Activated CD4-positive, alpha-beta T cell treated with anti-CD3 and anti-CD28 coated beads, Interleukin-2, amount 50 U/mL, for 48 hours (primary cell): Measurements from ENCODE around the gene WASHC2A.
"Not testable (repeated sequence)": the region's sequence is repeated elsewhere in the genome, so short reads cannot be mapped to it uniquely, and the experiment has no call there.

ENCODE experiments used
- DNase-seq, 2 experiments: peaks; one replicate each; pipeline ENCODE4 v3.0.0-alpha.2; 2020

Gene WASHC2A

GRCh38 chr10:50075139-50075538, 7.4 kb downstream of the WASHC2A start:
- DNase-seq: not testable (repeated sequence)

DNA sequence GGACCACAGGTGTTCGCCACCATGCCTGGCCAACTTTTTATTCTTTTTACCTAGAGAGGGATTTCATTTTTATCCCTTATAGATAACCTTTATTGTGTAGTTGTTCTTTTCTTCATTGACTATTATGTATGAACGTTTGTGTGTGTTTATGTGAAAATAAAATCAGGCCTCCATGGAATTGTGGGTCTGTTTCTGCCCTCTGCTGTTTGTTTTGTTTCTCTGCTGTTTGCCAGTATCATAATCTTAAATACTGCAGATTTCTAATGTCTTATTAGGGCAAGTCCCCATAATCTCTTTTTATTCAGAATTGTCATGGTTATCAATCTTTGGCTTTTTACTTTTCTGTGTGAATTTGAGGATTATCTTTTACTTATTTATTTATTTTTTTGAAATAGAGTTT, 7.8 kb downstream of the WASHC2A start:
- DNase-seq: not testable (repeated sequence)

GRCh38 chr10:50091304-50091703, 23.6 kb downstream of the WASHC2A start:
- DNase-seq: not testable (repeated sequence)

DNA sequence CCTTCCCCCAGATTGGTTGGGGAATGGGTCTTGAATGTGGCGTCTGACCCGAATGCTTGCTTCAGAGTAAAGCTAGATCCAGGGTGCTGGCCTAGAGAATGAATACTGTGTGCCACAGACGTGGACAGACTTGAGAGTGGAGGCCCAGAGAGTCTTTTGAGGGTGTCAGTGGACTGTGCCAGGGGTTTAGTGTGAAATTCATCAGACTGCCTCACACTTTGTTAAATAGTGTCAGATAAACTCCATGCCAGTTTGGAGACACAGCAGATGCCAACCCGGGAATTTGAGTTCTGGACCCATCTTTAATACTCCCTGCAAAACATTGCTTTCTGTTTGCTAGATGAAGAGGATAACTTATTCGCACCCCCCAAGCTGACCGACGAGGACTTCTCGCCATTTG, 25.2 kb downstream of the WASHC2A start:
- DNase-seq: not testable (repeated sequence)

- not testable (repeated sequence) for DNase-seq
These were observed 26.9 kb downstream of the WASHC2A start for GRCh38 chr10:50094630-50095029.

DNA sequence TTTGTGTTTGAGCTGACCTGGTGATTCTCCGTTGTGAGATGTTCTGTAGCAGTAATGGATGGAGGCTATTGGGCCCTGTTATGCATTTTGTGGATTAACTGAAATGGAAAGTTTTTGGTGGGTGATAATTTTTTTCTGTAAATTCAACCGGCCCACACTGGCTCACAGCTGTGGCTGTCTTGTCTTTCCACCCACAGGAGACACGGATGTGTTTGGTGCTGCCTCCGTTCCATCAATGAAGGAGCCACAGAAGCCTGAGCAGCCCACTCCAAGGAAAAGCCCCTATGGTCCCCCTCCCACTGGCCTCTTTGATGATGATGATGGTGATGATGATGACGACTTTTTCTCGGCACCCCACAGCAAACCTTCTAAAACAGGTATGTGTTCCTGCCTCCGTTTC, 27.6 kb downstream of the WASHC2A start:
- not testable (repeated sequence) for DNase-seq

- not testable (repeated sequence) for DNase-seq
These were observed 29.0 kb downstream of the WASHC2A start for GRCh38 chr10:50096722-50097121.

DNA sequence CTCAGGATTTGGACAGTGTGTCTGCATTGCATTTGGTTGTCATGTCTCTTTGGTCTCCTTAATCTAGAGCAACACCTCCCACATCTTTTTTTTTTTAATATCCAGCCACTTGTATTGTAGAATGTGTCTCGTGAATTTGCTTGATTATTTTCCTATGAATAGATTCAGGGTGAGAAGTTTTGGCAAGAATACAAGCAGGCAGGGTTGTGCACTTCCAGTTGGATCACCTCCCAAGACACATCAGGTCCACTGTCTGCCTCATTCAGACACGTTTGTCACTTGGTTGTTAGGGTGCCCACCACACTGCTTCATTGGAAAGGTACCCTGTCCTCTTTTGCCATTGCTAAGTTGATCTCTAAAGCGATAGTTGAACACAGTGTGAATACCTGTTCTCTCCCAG, 30.9 kb downstream of the WASHC2A start:
- DNase-seq: not testable (repeated sequence)

DNA sequence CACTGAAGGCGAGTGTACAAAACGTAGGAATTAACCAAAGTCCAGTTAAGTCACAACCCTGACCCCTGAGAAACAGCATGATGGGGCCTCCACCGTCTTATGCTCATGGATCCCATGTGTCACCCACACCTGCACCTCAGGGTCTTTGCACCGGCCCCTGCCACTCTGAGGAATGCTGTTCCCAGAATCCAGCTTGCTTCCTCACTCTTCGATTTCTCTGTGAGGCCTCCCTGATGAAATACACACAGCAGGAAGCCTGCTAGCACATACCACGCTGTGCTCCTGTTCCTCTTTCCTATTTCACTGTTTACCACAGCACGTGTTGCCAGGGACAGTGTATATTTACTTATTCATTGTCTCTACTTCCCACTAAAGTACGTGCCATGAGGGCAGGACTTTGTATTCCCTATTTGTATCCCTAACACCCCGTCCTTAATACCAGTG, 33.4 kb downstream of the WASHC2A start:
- DNase-seq: not testable (repeated sequence)

GRCh38 chr10:50101747-50102146, 34.0 kb downstream of the WASHC2A start:
- DNase-seq: not testable (repeated sequence)

- DNase-seq: not testable (repeated sequence)
These were observed 34.5 kb downstream of the WASHC2A start for GRCh38 chr10:50102267-50102666.

DNA sequence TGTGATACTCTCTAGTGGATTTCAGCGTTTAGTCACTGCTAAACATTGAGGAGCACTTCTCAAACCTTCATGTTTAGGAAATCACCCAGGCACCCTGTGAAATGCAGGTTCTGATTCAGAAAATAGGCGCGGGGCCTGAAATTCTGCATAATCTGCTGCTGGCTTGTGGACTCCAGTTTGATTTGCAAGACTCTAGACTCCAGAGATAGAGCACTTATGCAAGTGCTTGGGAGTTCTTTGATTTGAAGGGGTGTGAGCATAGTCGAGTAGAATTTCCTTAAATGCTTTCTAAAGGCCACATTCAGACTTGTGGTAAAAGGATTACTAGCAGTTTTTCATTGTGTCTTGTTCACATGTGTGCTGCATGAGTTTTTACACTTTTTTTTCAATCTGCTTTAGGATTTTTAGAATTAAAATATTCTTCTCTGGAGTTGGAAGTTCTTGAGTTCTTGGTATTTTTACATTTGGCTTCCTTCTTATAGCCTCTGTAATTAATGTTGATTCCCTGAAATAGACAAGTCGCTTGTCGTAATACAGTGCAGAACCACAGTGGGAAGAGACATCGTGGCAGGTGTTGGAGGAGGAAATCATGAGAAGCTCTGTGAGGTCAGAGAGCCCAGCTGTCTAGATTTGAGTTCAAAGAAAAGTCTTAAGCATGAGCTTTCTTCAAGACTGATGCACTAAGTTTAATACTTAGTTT, 41.4 kb downstream of the WASHC2A start:
- DNase-seq: not testable (repeated sequence)

- DNase-seq: not testable (repeated sequence)
These were observed 44.8 kb downstream of the WASHC2A start for GRCh38 chr10:50112419-50113112.

- not testable (repeated sequence) for DNase-seq
These were observed 59.0 kb downstream of the WASHC2A start for GRCh38 chr10:50126765-50127164.

DNA sequence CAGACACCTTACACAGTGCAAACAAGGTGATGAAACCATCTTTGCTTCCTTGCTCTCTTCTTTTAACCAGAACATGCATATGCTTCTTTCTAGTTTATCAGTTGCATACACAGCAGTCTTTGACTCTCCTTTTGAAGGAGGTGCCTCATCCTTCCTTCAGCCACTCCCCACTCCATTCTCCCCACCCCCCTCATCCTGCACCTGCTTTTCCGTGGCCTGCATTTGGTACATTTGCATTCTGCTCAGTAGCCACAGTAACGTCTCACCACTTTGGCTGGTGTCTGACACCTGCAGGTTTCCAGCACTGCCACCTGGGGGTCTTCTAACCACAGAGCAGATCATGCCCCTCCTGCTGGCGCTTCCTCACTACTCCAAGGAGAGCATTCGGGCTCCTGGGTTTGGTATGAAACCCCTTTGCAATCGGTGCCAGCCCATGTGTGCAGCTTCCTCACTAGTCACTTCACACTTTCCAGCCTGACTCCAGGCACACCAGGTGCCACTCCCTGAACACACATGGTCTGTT, 60.1 kb downstream of the WASHC2A start:
- DNase-seq: not testable (repeated sequence)

DNA sequence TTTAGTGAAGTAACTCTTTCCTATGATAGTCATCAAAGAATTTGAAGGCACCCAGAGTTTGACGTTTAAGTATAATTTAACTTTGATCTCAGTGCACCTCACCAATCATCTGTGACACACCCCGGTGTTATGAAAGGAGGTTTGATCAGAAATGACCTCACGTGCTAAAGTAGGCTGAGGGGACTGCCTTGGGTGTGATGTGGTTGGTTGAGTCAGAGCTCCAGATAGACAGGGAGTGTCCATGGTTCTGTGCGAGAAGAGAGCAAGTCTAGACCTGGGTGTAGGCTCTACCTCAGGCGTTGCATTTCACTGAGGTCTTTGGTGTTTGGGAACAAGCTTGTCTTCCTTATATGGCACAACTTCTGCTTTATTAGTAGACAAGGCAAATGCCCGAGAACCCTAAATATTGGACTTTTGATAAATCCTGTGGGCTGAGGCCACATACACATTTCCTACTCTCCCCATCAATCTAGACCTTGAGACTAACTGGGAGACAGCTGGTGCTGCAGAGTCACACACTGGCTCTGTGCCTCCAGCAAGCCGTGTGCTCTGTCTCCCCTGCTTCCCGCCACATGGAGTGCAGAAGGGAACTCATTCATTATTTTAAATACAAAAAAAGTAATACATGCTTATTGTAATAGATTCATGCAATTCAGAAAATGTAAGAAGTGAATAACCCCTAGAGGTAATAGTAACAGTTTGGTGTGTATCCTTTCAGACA, 63.7 kb downstream of the WASHC2A start:
- DNase-seq: not testable (repeated sequence)

DNA sequence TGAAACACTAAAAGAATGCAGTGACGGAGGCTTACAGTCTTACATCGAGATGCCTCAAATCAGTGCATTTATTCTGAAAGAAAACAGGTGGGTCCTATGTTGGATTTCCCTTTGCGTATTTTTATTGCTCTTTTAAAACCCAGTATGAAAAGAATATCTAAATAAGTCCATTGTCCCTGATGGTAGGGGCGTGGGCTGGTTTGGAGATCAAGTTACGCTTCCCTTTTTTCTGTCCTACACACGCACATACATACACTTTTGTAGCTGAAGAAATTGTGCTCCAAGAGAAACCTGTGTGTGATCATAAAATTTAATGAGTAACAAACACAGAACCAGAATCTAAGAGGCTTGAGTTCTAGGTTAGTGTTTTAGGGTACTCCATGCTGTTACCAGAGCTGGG, 64.6 kb downstream of the WASHC2A start:
- not testable (repeated sequence) for DNase-seq

- DNase-seq: not testable (repeated sequence)
These were observed 65.1 kb downstream of the WASHC2A start for GRCh38 chr10:50132841-50133240.

DNA sequence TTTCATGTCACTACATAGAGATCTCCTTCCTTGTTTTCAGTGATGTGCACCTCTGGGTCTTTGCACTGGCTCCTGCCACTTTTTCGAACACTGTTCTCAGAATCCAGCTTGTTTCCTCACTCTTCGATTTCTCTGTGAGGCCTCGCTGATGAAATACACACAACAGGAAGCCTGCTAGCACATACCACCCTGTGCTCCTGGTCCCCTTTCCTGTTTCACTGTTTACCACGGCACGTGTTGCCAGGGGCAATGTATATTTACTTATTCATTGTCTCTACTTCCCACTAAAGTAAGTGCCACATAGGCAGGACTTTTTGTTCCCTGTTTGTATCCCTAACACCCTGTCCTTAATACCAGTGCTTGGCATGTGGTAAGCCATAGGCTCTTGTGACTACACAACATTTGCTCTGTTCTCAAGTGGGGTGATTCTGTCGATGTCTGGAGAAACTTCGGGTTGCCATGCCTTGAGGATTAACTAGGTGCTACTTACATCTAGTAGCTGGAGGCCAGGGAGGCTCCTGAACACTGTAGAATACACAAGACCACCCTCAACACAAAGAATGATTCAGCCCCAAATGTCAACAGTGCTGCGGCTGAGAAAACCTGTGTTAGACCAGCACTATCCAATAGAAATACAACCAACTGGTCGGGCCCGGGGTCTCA, 75.9 kb downstream of the WASHC2A start:
- not testable (repeated sequence) for DNase-seq

DNA sequence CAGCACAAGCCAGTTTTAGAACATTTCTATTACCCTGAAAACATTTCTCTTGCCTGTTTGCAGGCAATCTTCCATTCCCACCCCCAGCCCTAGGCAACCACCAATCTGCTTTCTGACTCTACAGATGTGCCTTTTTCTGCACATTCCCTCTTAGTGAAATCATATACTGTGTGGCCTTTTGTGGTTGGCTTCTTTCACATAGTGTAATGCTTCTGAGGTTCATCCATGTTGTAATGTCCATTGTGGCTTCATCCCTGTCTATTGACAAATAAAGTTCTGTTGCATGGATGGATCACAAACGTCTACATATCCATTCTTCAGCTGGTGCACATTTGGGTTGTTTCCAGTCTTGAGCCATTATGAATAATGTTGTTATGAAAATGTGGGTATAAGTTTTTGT, 77.8 kb downstream of the WASHC2A start:
- DNase-seq: not testable (repeated sequence)

GRCh38 chr10:50152792-50153272, 85.1 kb downstream of the WASHC2A start:
- no peak for DNase-seq

DNA sequence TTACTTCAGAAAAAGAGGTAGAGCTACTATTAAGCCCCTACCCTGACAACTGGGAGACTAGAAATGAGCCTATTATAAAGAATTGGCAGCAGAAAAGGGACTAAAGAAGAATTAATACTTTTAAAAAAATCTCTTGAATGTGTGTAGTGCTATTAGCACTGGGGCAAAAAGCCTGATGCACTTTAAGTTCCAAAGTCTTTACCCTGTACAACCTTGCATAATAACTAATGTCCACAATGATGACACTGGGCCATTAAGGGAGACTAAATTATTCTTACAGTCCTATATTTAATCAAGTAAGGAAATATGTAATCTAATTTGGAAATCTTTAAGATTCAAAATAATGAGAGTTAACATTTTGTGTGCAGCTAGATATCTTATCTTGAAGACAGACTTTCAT, 90.1 kb downstream of the WASHC2A start:
- not testable (repeated sequence) for DNase-seq
